Myocyte (in vitro differentiated cells): ENCODE measurements around the gene EFCAB6. TPM values are rescaled to one million over a fixed set of nuclear protein-coding genes. Genes with fewer than 3 reads are reported as not detected.
"Not testable (repeated sequence)": the region's sequence is repeated elsewhere in the genome, so short reads cannot be mapped to it uniquely, and the experiment has no call there.

Source experiments
- DNase-seq: peaks from one replicate; pipeline ENCODE4 v3.0.0-alpha.2; 2012; ENCODE audit warnings: low read depth
- total RNA-seq: library from RNA; depleted of rRNA; stranded (reverse); fragments of >200 nt; gene quantifications from 2 replicates; pipeline ENCODE4 v1.2.3, GENCODE V29; 2014

Gene EFCAB6
- total RNA-seq, 1 donor from 2014 or later = 2.7 TPM

- DNase-seq = no peak
Measured at GRCh38 chr22:43720716-43721115, 91.4 kb downstream of the EFCAB6 start.

GRCh38 chr22:43714104-43714503, 98.0 kb downstream of the EFCAB6 start:
- no peak for DNase-seq

GRCh38 chr22:43711681-43712080, 100.4 kb downstream of the EFCAB6 start:
- DNase-seq = no peak

- no peak for DNase-seq
Measured at GRCh38 chr22:43707648-43708047, 104.5 kb downstream of the EFCAB6 start.

- no peak for DNase-seq
Measured at GRCh38 chr22:43706571-43707328, 105.4 kb downstream of the EFCAB6 start.

- DNase-seq = no peak
Measured at GRCh38 chr22:43706151-43706550, 106.0 kb downstream of the EFCAB6 start.

- no peak for DNase-seq
Measured at GRCh38 chr22:43704051-43704450, 108.1 kb downstream of the EFCAB6 start.

- no peak for DNase-seq
Measured at GRCh38 chr22:43698403-43698802, 113.7 kb downstream of the EFCAB6 start.

- DNase-seq = no peak
Measured at GRCh38 chr22:43697894-43698293, 114.2 kb downstream of the EFCAB6 start.

- no peak for DNase-seq
Measured at GRCh38 chr22:43693249-43693648, 118.9 kb downstream of the EFCAB6 start.

GRCh38 chr22:43689356-43689755, 122.7 kb downstream of the EFCAB6 start:
- no peak for DNase-seq

GRCh38 chr22:43682851-43683250, 129.3 kb downstream of the EFCAB6 start:
- DNase-seq = no peak

GRCh38 chr22:43681731-43682360, 130.3 kb downstream of the EFCAB6 start:
- DNase-seq = no peak

GRCh38 chr22:43670513-43670912, 141.6 kb downstream of the EFCAB6 start:
- no peak for DNase-seq

GRCh38 chr22:43669190-43669589, 142.9 kb downstream of the EFCAB6 start:
- no peak for DNase-seq

- DNase-seq = no peak
Measured at GRCh38 chr22:43667656-43668055, 144.4 kb downstream of the EFCAB6 start.

GRCh38 chr22:43666457-43666856, 145.6 kb downstream of the EFCAB6 start:
- DNase-seq = no peak

GRCh38 chr22:43658823-43659222, 153.3 kb downstream of the EFCAB6 start:
- no peak for DNase-seq

GRCh38 chr22:43656581-43656980, 155.5 kb downstream of the EFCAB6 start:
- DNase-seq = not testable (repeated sequence)

- no peak for DNase-seq
Measured at GRCh38 chr22:43654271-43654670, 157.8 kb downstream of the EFCAB6 start.

GRCh38 chr22:43652845-43653244, 159.3 kb downstream of the EFCAB6 start:
- DNase-seq = no peak

GRCh38 chr22:43643387-43643786, 168.7 kb downstream of the EFCAB6 start:
- no peak for DNase-seq
